ENCODE results near the gene CDS1.
"Not testable (repeated sequence)": the region's sequence is repeated elsewhere in the genome, so short reads cannot be mapped to it uniquely, and the experiment has no call there.

The CDS1 gene

GRCh38 chr4:84582988-84583875 is at the start of gene CDS1:
Gene CDS1, plus strand, starts transcription at chr4:84583127. Its CDS starts 275 bp downstream, at chr4:84583402.
- DNase-seq (ENCODE audit: low read depth, low spot score) = peak; percentile 67

GRCh38 chr4:84535901-84536300 is 47.0 kb upstream of the CDS1 start:
- DNase-seq (ENCODE audit: low read depth, low spot score) = no peak

- DNase-seq (ENCODE audit: low read depth, low spot score) = no peak
Observed at GRCh38 chr4:84545093-84545492, 37.8 kb upstream of the CDS1 start.

GRCh38 chr4:84547211-84547610 is 35.7 kb upstream of the CDS1 start:
- DNase-seq (ENCODE audit: low read depth, low spot score) = no peak

GRCh38 chr4:84549191-84549590 is 33.7 kb upstream of the CDS1 start:
- not testable (repeated sequence) for DNase-seq (ENCODE audit: low read depth, low spot score)

- DNase-seq (ENCODE audit: low read depth, low spot score) = no peak
Observed at GRCh38 chr4:84562156-84562555, 20.8 kb upstream of the CDS1 start.

GRCh38 chr4:84563002-84563401 is 19.9 kb upstream of the CDS1 start:
- no peak for DNase-seq (ENCODE audit: low read depth, low spot score)

GRCh38 chr4:84565951-84566350 is 17.0 kb upstream of the CDS1 start:
- DNase-seq (ENCODE audit: low read depth, low spot score) = no peak

- no peak for DNase-seq (ENCODE audit: low read depth, low spot score)
Observed at GRCh38 chr4:84568496-84568895, 14.4 kb upstream of the CDS1 start.

GRCh38 chr4:84569009-84569408 is 13.9 kb upstream of the CDS1 start:
- DNase-seq (ENCODE audit: low read depth, low spot score) = no peak

GRCh38 chr4:84573385-84574068 is 9.4 kb upstream of the CDS1 start:
- no peak for DNase-seq (ENCODE audit: low read depth, low spot score)

- no peak for DNase-seq (ENCODE audit: low read depth, low spot score)
Observed at GRCh38 chr4:84574069-84574720, 8.7 kb upstream of the CDS1 start.

GRCh38 chr4:84578540-84579402 is 4.2 kb upstream of the CDS1 start:
- no peak for DNase-seq (ENCODE audit: low read depth, low spot score)

GRCh38 chr4:84579403-84579776 is 3.5 kb upstream of the CDS1 start:
- DNase-seq (ENCODE audit: low read depth, low spot score) = peak; percentile 70

- DNase-seq (ENCODE audit: low read depth, low spot score) = peak; percentile 97
Observed at GRCh38 chr4:84582302-84582987, 482 bp upstream of the CDS1 start.

- DNase-seq (ENCODE audit: low read depth, low spot score) = no peak
Observed at GRCh38 chr4:84583876-84584380, 1.0 kb downstream of the CDS1 start.

GRCh38 chr4:84585251-84585650 is 2.3 kb downstream of the CDS1 start:
- DNase-seq (ENCODE audit: low read depth, low spot score) = no peak

GRCh38 chr4:84594724-84595123 is 11.8 kb downstream of the CDS1 start:
- DNase-seq (ENCODE audit: low read depth, low spot score) = no peak

- peak; percentile 30 for DNase-seq (ENCODE audit: low read depth, low spot score)
Observed at GRCh38 chr4:84596826-84597225, 13.9 kb downstream of the CDS1 start.

GRCh38 chr4:84597450-84597849 is 14.5 kb downstream of the CDS1 start:
- no peak for DNase-seq (ENCODE audit: low read depth, low spot score)

- no peak for DNase-seq (ENCODE audit: low read depth, low spot score)
Observed at GRCh38 chr4:84606645-84607044, 23.7 kb downstream of the CDS1 start.
